Psoas muscle (tissue), 8 donors: ENCODE data around the gene POLE3. TPM values are rescaled to one million over a fixed set of nuclear protein-coding genes. Genes with fewer than 3 reads are reported as not detected.

Experiments
- ATAC-seq, 4 donors: fragments of 200-7000 bp; cut with Tn5 transposase; one replicate each; pipeline ENCODE4 v1.9.1; 2020; ENCODE audit warnings: moderate library complexity in 3 of 4, mild to moderate bottlenecking in 2 of 4
- DNase-seq, 2 donors: peaks; one replicate each; pipeline ENCODE4 v3.0.0-alpha.2; 2020
- H3K27ac ChIP-seq: fragments of 200-600 bp; one replicate; pipeline ENCODE4 v1.8.0; 2022
- H3K27me3 ChIP-seq, 3 donors: fragments of 200-600 bp in 1 of 3; one replicate each; pipeline versions ENCODE4 v1.6.1 to v1.8.0; 2013 to 2022; ENCODE audit warnings: low read length in 2 of 3, mild to moderate bottlenecking in 2 of 3, moderate library complexity in 1 of 3; ENCODE audit not compliant: insufficient read depth in 3 of 3
- H3K36me3 ChIP-seq, 2 donors: fragments of 200-600 bp in 1 of 2; one replicate each; pipeline versions ENCODE4 v1.6.1 to v1.8.0; 2013 to 2022; ENCODE audit warnings: low read depth in 1 of 2, mild to moderate bottlenecking in 1 of 2, moderate library complexity in 1 of 2; ENCODE audit not compliant: insufficient read depth in 1 of 2
- H3K4me1 ChIP-seq: fragments of 200-600 bp; one replicate; pipeline ENCODE4 v1.8.0; 2022
- H3K4me3 ChIP-seq: fragments of 200-600 bp; one replicate; pipeline ENCODE4 v1.8.0; 2022; ENCODE audit warnings: mild to moderate bottlenecking
- H3K9me3 ChIP-seq: fragments of 200-600 bp; one replicate; pipeline ENCODE4 v1.8.0; 2022
- CTCF ChIP-seq: fragments of 200-600 bp; IDR thresholded peaks from one replicate; pipeline ENCODE4 v1.8.0; 2022; ENCODE audit warnings: antibody characterized with exemption
- whole genome bisulfite sequencing, 3 donors: extraction: QIAGEN DNeasy Blood & Tissue Kit; methylation state at CpG; one replicate each; pipeline versions ENCODE4 v1.1.6 to v1.1.7; 2013; 5-methylcytosine and 5-hydroxymethylcytosine counted together
- intact Hi-C, 2 donors: fragments of 100-400 bp; cut with DNase I; formaldehyde crosslinking; loops; one replicate each; pipeline versions ENCODE4 v1.11.0 to v1.14.2; 2022
- polyA plus RNA-seq, 3 donors: library from polyadenylated mRNA; stranded (reverse); fragments of 200-250 nt; gene quantifications; one replicate each; pipeline ENCODE4 v1.2.3, GENCODE V29; 2013
- total RNA-seq, 4 donors: library from RNA; stranded (reverse); fragmentation: NEBNext Ultra II Directional in 2 of 4; extraction: Animal tissue kit (Norgen Biotek cat#: 25700) in 2 of 4; gene quantifications; one replicate each; pipeline versions ENCODE4 v1.2.1 to v1.2.4, GENCODE V29; 2021 to 2023
- donor health status: healthy with polysubstance abuse.
- donor health status: DM: no; HTN: no; CAD: no; lungs with moderate emphysema.
- donor health status: Bipolar disorder and iron deficiency.
- donor health status: healthy.
- donor health status: DM: yes; HTN: yes; CAD: no.
- donor health status: DM: no; HTN: no; CAD: no.
- donor health status: DM: no; HTN: no; CAD: no.
- donor health status: DM: yes; HTN: yes; CAD: no.

POLE3 gene
- total and polyA plus RNA-seq, 7 donors = 29.8 to 173 (median 45.4) TPM

- no peaks in the 10 kb centered on the region for H3K4me1 ChIP-seq
- intact Hi-C loops = no loop called here
- no peak for TF ChIP-seq CTCF
- ATAC-seq (no peak), DNase-seq (no peak)
- no peak overlapping the region for H3K4me3 ChIP-seq
- H3K36me3 ChIP-seq = no peaks in the 10 kb centered on the region
- WGBS, 3 donors = 76 to 81% (median 79%) methylated on average over 15 of the region's 15 CpGs
- no peak overlapping the region for H3K27ac ChIP-seq
- H3K9me3 ChIP-seq = no peaks in the 10 kb centered on the region
- no peaks in the 10 kb centered on the region for H3K27me3 ChIP-seq
Observed at GRCh38 chr9:113360242-113360842, 50.1 kb downstream of the POLE3 start.

- WGBS, 3 donors = 35 to 40% (median 35%) methylated on average over 1 of the region's 1 CpG
- ATAC-seq = peak in 2 of 4 donors; percentile 35 to 42
Observed at GRCh38 chr9:113359385-113359784, 51.1 kb downstream of the POLE3 start.

More at GRCh38 chr9:113359385-113359784, 51.1 kb downstream of the POLE3 start:
- TF ChIP-seq CTCF = no peak
- H3K4me3 ChIP-seq = no peak overlapping the region
- no peaks in the 10 kb centered on the region for H3K36me3 ChIP-seq
- peaks cover 0 to 3% (median 0%) of the 10 kb centered on the region in 3 donors for H3K27me3 ChIP-seq
- H3K27ac ChIP-seq = no peak overlapping the region
- intact Hi-C loops = no loop called here
- no peaks in the 10 kb centered on the region for H3K4me1 ChIP-seq
- DNase-seq = no peak
- no peaks in the 10 kb centered on the region for H3K9me3 ChIP-seq

Other genes starting within 250 kb of the POLE3 start
- gene FKBP15, start 189.4 kb downstream of the POLE3 start, total RNA-seq = 10 to 100 TPM; 13.6 to 18.4 (median 17.9) TPM
- gene FKBP15, start 189.4 kb downstream of the POLE3 start, polyA plus RNA-seq = 10 to 100 TPM; 10.5 to 15.8 (median 11.0) TPM
- gene SLC31A1, start 189.1 kb downstream of the POLE3 start, total RNA-seq = 1 to 10 TPM; 4.1 to 6.7 (median 4.8) TPM
- gene SLC31A1, start 189.1 kb downstream of the POLE3 start, polyA plus RNA-seq = 10 to 100 TPM in 1 of 3 donors, 1 to 10 TPM in 2; 3.3 to 10.2 (median 9.5) TPM
- 10 to 100 TPM; 22.4 to 25.6 (median 24.0) TPM for gene CDC26, start 135.1 kb downstream of the POLE3 start, total RNA-seq
- 100 to 1,000 TPM in 1 of 3 donors, 10 to 100 TPM in 2; 53.2 to 112 (median 75.0) TPM for gene CDC26, start 135.1 kb downstream of the POLE3 start, polyA plus RNA-seq
- 10 to 100 TPM; 10.9 to 22.5 (median 19.8) TPM for gene PRPF4, start 135.0 kb downstream of the POLE3 start, total RNA-seq
- gene PRPF4, start 135.0 kb downstream of the POLE3 start, polyA plus RNA-seq = 10 to 100 TPM; 12.2 to 33.4 (median 30.4) TPM
- gene RNF183, start 107.3 kb downstream of the POLE3 start, total RNA-seq = not detected
- gene RNF183, start 107.3 kb downstream of the POLE3 start, polyA plus RNA-seq = under 1 TPM in 1 of 3 donors, not detected in 2; 0.05 TPM
- 1 to 10 TPM; 1.7 to 6.9 (median 2.4) TPM for gene WDR31, start 70.4 kb downstream of the POLE3 start, total RNA-seq
- gene WDR31, start 70.4 kb downstream of the POLE3 start, polyA plus RNA-seq = 1 to 10 TPM in 1 of 3 donors, under 1 TPM in 2; 0.66 to 2.7 (median 0.76) TPM
- gene BSPRY, start 61.1 kb downstream of the POLE3 start, total RNA-seq = not detected
- gene BSPRY, start 61.1 kb downstream of the POLE3 start, polyA plus RNA-seq = under 1 TPM in 2 of 3 donors, not detected in 1; 0.03 TPM
- gene HDHD3, start 33.7 kb downstream of the POLE3 start, total RNA-seq = 10 to 100 TPM in 1 of 4 donors, 1 to 10 TPM in 3; 7.3 to 11.5 (median 8.6) TPM
- gene HDHD3, start 33.7 kb downstream of the POLE3 start, polyA plus RNA-seq = 10 to 100 TPM in 2 of 3 donors, 1 to 10 TPM in 1; 7.0 to 14.9 (median 12.2) TPM
- gene ALAD, start 9.4 kb downstream of the POLE3 start, total RNA-seq = 10 to 100 TPM; 13.1 to 29.0 (median 19.8) TPM
- 10 to 100 TPM; 13.7 to 43.1 (median 17.3) TPM for gene ALAD, start 9.4 kb downstream of the POLE3 start, polyA plus RNA-seq
- under 1 TPM in 1 of 4 donors, not detected in 3; 0.73 TPM for gene C9orf43, start 72 bp upstream of the POLE3 start, total RNA-seq
- gene C9orf43, start 72 bp upstream of the POLE3 start, polyA plus RNA-seq = under 1 TPM in 2 of 3 donors, not detected in 1; 0.07 to 0.79 TPM
- 10 to 100 TPM; 10.6 to 38.1 (median 18.3) TPM for gene RGS3, start 53.1 kb upstream of the POLE3 start, total RNA-seq
- gene RGS3, start 53.1 kb upstream of the POLE3 start, polyA plus RNA-seq = 10 to 100 TPM in 2 of 3 donors, 1 to 10 TPM in 1; 7.1 to 18.4 (median 12.8) TPM